CD14-positive monocyte (primary cell): ENCODE data around the gene UGT1A5. TPM values are rescaled to one million over a fixed set of nuclear protein-coding genes. Genes with fewer than 3 reads are reported as not detected.

Experiments used
- DNase-seq, 3 donors: peaks; one replicate each; pipeline ENCODE4 v3.0.0-alpha.2; 2011 to 2022
- H2AFZ ChIP-seq: 2 replicates; pipeline ENCODE4 v1.6.0; 2012; ENCODE audit warnings: mild to moderate bottlenecking, low read depth, low read length, inconsistent platforms; ENCODE audit not compliant: insufficient read depth, poor library complexity, severe bottlenecking
- H3K27ac ChIP-seq, 2 donors: 1 replicate in 1 of 2; 2 replicates in 1 of 2; pipeline ENCODE4 v1.5.1; 2012 to 2013; ENCODE audit warnings: low read length in 2 of 2, control low read depth in 1 of 2, inconsistent platforms in 1 of 2, low read depth in 1 of 2, mild to moderate bottlenecking in 1 of 2
- H3K27me3 ChIP-seq, 2 donors: one replicate each; pipeline versions ENCODE4 v1.6.0 to v1.6.1; 2011 to 2013; ENCODE audit warnings: low read length in 2 of 2; ENCODE audit not compliant: control insufficient read depth in 2 of 2, insufficient read depth in 2 of 2
- H3K36me3 ChIP-seq, 2 donors: replicated peaks in 1 of 2; 1 replicate in 1 of 2; 2 replicates in 1 of 2; pipeline versions ENCODE4 v1.5.1 to v1.6.1; 2012 to 2013; ENCODE audit warnings: low read length in 2 of 2, control low read depth in 1 of 2, inconsistent platforms in 1 of 2, mild to moderate bottlenecking in 1 of 2; ENCODE audit not compliant: insufficient read depth in 2 of 2, control insufficient read depth in 1 of 2
- H3K4me1 ChIP-seq, 2 donors: 1 replicate in 1 of 2; 2 replicates in 1 of 2; pipeline versions ENCODE4 v1.5.1 to v1.6.1; 2012 to 2013; ENCODE audit warnings: low read length in 2 of 2, control low read depth in 1 of 2, inconsistent platforms in 1 of 2, mild to moderate bottlenecking in 1 of 2, moderate library complexity in 1 of 2; ENCODE audit not compliant: insufficient read depth in 2 of 2, control insufficient read depth in 1 of 2
- H3K4me2 ChIP-seq: replicated peaks from 2 replicates; pipeline ENCODE3; 2012; ENCODE audit warnings: low read length, moderate library complexity, mild to moderate bottlenecking; ENCODE audit not compliant: poor library complexity, severe bottlenecking; ENCODE audit errors: extremely low read depth
- H3K4me3 ChIP-seq, 3 experiments: fragments of 200-600 bp in 1 of 3; sonication (generic) in 1 of 3; replicated peaks in 1 of 3; 1 replicate in 2 of 3; 2 replicates in 1 of 3; pipeline ENCODE4 v1.5.1; 2011 to 2013; ENCODE audit warnings: low read length in 3 of 3, mild to moderate bottlenecking in 3 of 3, control low read depth in 2 of 3, low read depth in 2 of 3, inconsistent platforms in 1 of 3, moderate library complexity in 1 of 3
- H3K79me2 ChIP-seq: 2 replicates; pipeline ENCODE4 v1.6.0; 2012; ENCODE audit warnings: mild to moderate bottlenecking, control low read depth, inconsistent platforms, low read length, moderate library complexity; ENCODE audit not compliant: insufficient read depth
- H3K9ac ChIP-seq: 2 replicates; pipeline ENCODE4 v1.6.0; 2017; ENCODE audit warnings: low read length, mild to moderate bottlenecking; ENCODE audit not compliant: insufficient read depth, poor library complexity, severe bottlenecking
- H3K9me3 ChIP-seq, 2 donors: replicated peaks in 1 of 2; 1 replicate in 1 of 2; 2 replicates in 1 of 2; pipeline versions ENCODE4 v1.5.1 to v1.6.1; 2012 to 2013; ENCODE audit warnings: low read length in 2 of 2, control low read depth in 1 of 2; ENCODE audit not compliant: control insufficient read depth in 1 of 2, insufficient read depth in 1 of 2
- H4K20me1 ChIP-seq: 2 replicates; pipeline ENCODE4 v1.6.0; 2012; ENCODE audit warnings: mild to moderate bottlenecking, low read length, control low read depth, moderate library complexity; ENCODE audit not compliant: insufficient read depth
- H3K27ac Mint-ChIP-seq, 7 donors: one replicate each; pipeline ENCODE4 v1.8.0; 2020; ENCODE audit warnings: mild to moderate bottlenecking in 7 of 7, mixed read lengths in 7 of 7, moderate library complexity in 6 of 7, inconsistent platforms in 2 of 7
- H3K27me3 Mint-ChIP-seq, 3 donors: one replicate each; pipeline ENCODE4 v1.8.0; 2021 to 2022; ENCODE audit warnings: low read depth in 3 of 3, mild to moderate bottlenecking in 3 of 3, mixed read lengths in 3 of 3, moderate library complexity in 3 of 3, inconsistent platforms in 1 of 3
- H3K36me3 Mint-ChIP-seq, 2 donors: one replicate each; pipeline ENCODE4 v1.8.0; 2020; ENCODE audit warnings: mixed read lengths in 2 of 2, inconsistent platforms in 1 of 2, mild to moderate bottlenecking in 1 of 2
- H3K4me1 Mint-ChIP-seq: one replicate; pipeline ENCODE4 v1.8.0; 2020; ENCODE audit warnings: mild to moderate bottlenecking, mixed read lengths
- H3K4me3 Mint-ChIP-seq, 2 donors: one replicate each; pipeline ENCODE4 v1.8.0; 2020; ENCODE audit warnings: mild to moderate bottlenecking in 2 of 2, mixed read lengths in 2 of 2, moderate library complexity in 1 of 2
- H3K9me3 Mint-ChIP-seq, 7 donors: one replicate each; pipeline ENCODE4 v1.8.0; 2020 to 2022; ENCODE audit warnings: mixed read lengths in 7 of 7, mild to moderate bottlenecking in 6 of 7, moderate library complexity in 6 of 7, inconsistent platforms in 2 of 7
- CTCF ChIP-seq: fragments of 200-600 bp; IDR thresholded peaks from one replicate; pipeline ENCODE4 v1.8.0; 2022; ENCODE audit warnings: antibody characterized with exemption, mild to moderate bottlenecking
- WGBS: methylation state at CpG from one replicate; pipeline ENCODE4 v1.1.5; 2013; ENCODE audit warnings: missing lambda C conversion rate; ENCODE audit not compliant: insufficient coverage; 5-methylcytosine and 5-hydroxymethylcytosine counted together
- intact Hi-C, 2 donors: fragments of 100-400 bp; cut with micrococcal nuclease; formaldehyde crosslinking; loops; one replicate each; pipeline versions ENCODE4 v1.15.0 to v1.15.1; 2023
- polyA plus RNA-seq, 3 donors: library from polyadenylated mRNA; depleted of rRNA in 1 of 3; unstranded in 2 of 3; stranded (reverse) in 1 of 3; fragments of 300-500 nt in 2 of 3; fragments of >200 nt in 1 of 3; fragmentation: Illumina TruSeq in 2 of 3; gene quantifications; 1 replicate in 2 of 3; 2 replicates in 1 of 3; pipeline ENCODE4 v1.2.3, GENCODE V29; 2012 to 2021

Gene UGT1A5
- polyA plus RNA-seq, 3 donors = not detected

- H3K27ac ChIP-seq = no peak overlapping the region
- no peaks in the 10 kb centered on the region for H3K36me3 Mint-ChIP-seq
- no peak overlapping the region for H3K9ac ChIP-seq
- 83% methylated on average over 4 of the region's 11 CpGs for WGBS
- H4K20me1 ChIP-seq = no peaks in the 10 kb centered on the region
- TF ChIP-seq CTCF = no peak
- H3K9me3 ChIP-seq = no peaks in the 10 kb centered on the region
- no peak overlapping the region for H3K4me2 ChIP-seq
- no peaks in the 10 kb centered on the region for H3K27me3 ChIP-seq
- no peak overlapping the region for H3K4me3 Mint-ChIP-seq
- H3K27ac Mint-ChIP-seq = no peak overlapping the region
- H3K36me3 ChIP-seq = no peaks in the 10 kb centered on the region
- H3K27me3 Mint-ChIP-seq = peaks cover 0 to 2% (median 0%) of the 10 kb centered on the region in 3 donors
- intact Hi-C loops = no loop called here
- peaks cover 0 to 6% (median 2%) of the 10 kb centered on the region in 7 donors for H3K9me3 Mint-ChIP-seq
- no peaks in the 10 kb centered on the region for H3K4me1 Mint-ChIP-seq
- no peak overlapping the region for H3K4me3 ChIP-seq
- DNase-seq = no peak
- H3K79me2 ChIP-seq = no peaks in the 10 kb centered on the region
- no peak overlapping the region for H2AFZ ChIP-seq
- H3K4me1 ChIP-seq = no peaks in the 10 kb centered on the region
These were observed 21.0 kb upstream of the UGT1A5 start for GRCh38 chr2:233691443-233692433.

- H3K27ac ChIP-seq = no peak within 1 kb of the TSS
- H3K4me2 ChIP-seq = no peak within 1 kb of the TSS
- H3K27me3 ChIP-seq = no peaks in the 10 kb centered on the region
- H3K27ac Mint-ChIP-seq = no peak within 1 kb of the TSS
- no peaks in the 10 kb centered on the region for H3K79me2 ChIP-seq
- 96% methylated on average over 2 of the region's 4 CpGs for WGBS
- H3K4me3 Mint-ChIP-seq = no peak within 1 kb of the TSS
- H3K4me3 ChIP-seq = no peak within 1 kb of the TSS
- peaks cover 0 to 6% (median 1%) of the 10 kb centered on the region in 7 donors for H3K9me3 Mint-ChIP-seq
- TF ChIP-seq CTCF = no peak
- no peak within 1 kb of the TSS for H3K9ac ChIP-seq
- H3K4me1 Mint-ChIP-seq = no peaks in the 10 kb centered on the region
- no peak within 1 kb of the TSS for H2AFZ ChIP-seq
- no peaks in the 10 kb centered on the region for H4K20me1 ChIP-seq
- H3K4me1 ChIP-seq = no peaks in the 10 kb centered on the region
- H3K27me3 Mint-ChIP-seq = peaks cover 0 to 2% (median 2%) of the 10 kb centered on the region in 3 donors
- no peak for DNase-seq
- H3K36me3 ChIP-seq = no peaks in the 10 kb centered on the region
- no peaks in the 10 kb centered on the region for H3K36me3 Mint-ChIP-seq
- intact Hi-C loops = no loop called here
- H3K9me3 ChIP-seq = no peaks in the 10 kb centered on the region
These were observed 20.1 kb upstream of the UGT1A5 start, which contains the start of gene UGT1A6 for GRCh38 chr2:233692648-233693047. Gene UGT1A6 (plus strand): TSS chr2:233692890. CDS start chr2:233693005, 115 bp downstream.
